ENCODE data around the gene SPATA25. TPM values are rescaled to one million over a fixed set of nuclear protein-coding genes. Genes with fewer than 3 reads are reported as not detected.

The SPATA25 gene
- total and polyA plus RNA-seq, 2 donors (not counting 3 experiments of a cell fraction or from before 2014, with no cell fraction given), result 0.69 to 1.3 TPM

- no TSS peak for BruUV-seq (replicated peaks)
- Histone ChIP-seq H3K79me2 (ENCODE audit: control insufficient read depth, insufficient read depth, low read length) (peaks cover 4% of the 10 kb centered on the region), H2AFZ (ENCODE audit: low read depth, low read length) (no peak overlapping the region), H3K4me1 (ENCODE audit: control insufficient read depth, extremely low read depth, insufficient read depth, low read length) (peaks cover 31% of the 10 kb centered on the region), H3K9me1 (replicated peaks; ENCODE audit: control insufficient read depth, extremely low read depth, insufficient read depth, low read length) (no peaks in the 10 kb centered on the region), H3K9me3 (replicated peaks; ENCODE audit: control insufficient read depth, insufficient read depth, low read length) (no peaks in the 10 kb centered on the region), H3K27me3 (ENCODE audit: control insufficient read depth in 2 of 2, insufficient read depth in 2 of 2, low read length in 2 of 2) (no peaks in the 10 kb centered on the region), H3K4me2 (ENCODE audit: insufficient read depth, low read length) (no peak overlapping the region), H3K36me3 (ENCODE audit: control insufficient read depth in 2 of 2, extremely low read depth in 1 of 2, insufficient read depth in 2 of 2, low read length in 2 of 2) (peaks cover under 1 to 12% of the 10 kb centered on the region in 2 experiments), H3K27ac (ENCODE audit: insufficient read depth, low read depth, low read length) (no peak overlapping the region), H3K9ac (replicated peaks; ENCODE audit: extremely low read depth, insufficient read depth, low read length) (no peak overlapping the region), H3K4me3 (replicated peaks in 1 of 3; ENCODE audit: insufficient read depth in 1 of 3, low read depth in 1 of 3, low read length in 3 of 3) (no peak overlapping the region), H4K20me1 (replicated peaks; ENCODE audit: control insufficient read depth, extremely low read depth, insufficient read depth, low read length) (no peaks in the 10 kb centered on the region)
- POLR2A ChIA-PET, result interaction anchor here (3.5 kb wide), 1 partner anchor 45 kb away, joined by 26 read pairs; the partner anchor contains the start of gene PCIF1
- dilution Hi-C loops (cut with MboI; ENCODE audit: extremely low pct_ligation_motif_present, low sequenced_read_pairs) (no loop called here), intact Hi-C loops (cut with micrococcal nuclease) (no loop called here)
- TF ChIP-seq EZH2 (IDR thresholded peaks at IDR 0.05; ENCODE audit: borderline replicate concordance, low read depth, low read length, severe bottlenecking) (no peak), POLR2A (IDR thresholded peaks at IDR 0.05; ENCODE audit: low read depth, low read length) (no peak), JUN (IDR thresholded peaks at IDR 0.05; ENCODE audit: borderline replicate concordance, insufficient read depth, insufficient read length, low read depth) (no peak), MAX (IDR thresholded peaks at IDR 0.05; ENCODE audit: insufficient read depth, insufficient read length) (no peak), POLR2AphosphoS5 (IDR thresholded peaks at IDR 0.05; ENCODE audit: insufficient read depth, low read depth, low read length) (no peak), MYC (IDR thresholded peaks at IDR 0.05; ENCODE audit: low read depth, low read length) (no peak), GATA2 (IDR thresholded peaks at IDR 0.05; ENCODE audit: insufficient read depth, insufficient read length, low read depth, low read length) (no peak), FOS (IDR thresholded peaks at IDR 0.05; ENCODE audit: borderline replicate concordance, insufficient read depth, low read length) (no peak)
- TF ChIP-seq, protein P1, sequence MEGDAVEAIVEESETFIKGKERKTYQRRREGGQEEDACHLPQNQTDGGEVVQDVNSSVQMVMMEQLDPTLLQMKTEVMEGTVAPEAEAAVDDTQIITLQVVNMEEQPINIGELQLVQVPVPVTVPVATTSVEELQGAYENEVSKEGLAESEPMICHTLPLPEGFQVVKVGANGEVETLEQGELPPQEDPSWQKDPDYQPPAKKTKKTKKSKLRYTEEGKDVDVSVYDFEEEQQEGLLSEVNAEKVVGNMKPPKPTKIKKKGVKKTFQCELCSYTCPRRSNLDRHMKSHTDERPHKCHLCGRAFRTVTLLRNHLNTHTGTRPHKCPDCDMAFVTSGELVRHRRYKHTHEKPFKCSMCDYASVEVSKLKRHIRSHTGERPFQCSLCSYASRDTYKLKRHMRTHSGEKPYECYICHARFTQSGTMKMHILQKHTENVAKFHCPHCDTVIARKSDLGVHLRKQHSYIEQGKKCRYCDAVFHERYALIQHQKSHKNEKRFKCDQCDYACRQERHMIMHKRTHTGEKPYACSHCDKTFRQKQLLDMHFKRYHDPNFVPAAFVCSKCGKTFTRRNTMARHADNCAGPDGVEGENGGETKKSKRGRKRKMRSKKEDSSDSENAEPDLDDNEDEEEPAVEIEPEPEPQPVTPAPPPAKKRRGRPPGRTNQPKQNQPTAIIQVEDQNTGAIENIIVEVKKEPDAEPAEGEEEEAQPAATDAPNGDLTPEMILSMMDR (IDR thresholded peaks at IDR 0.05; ENCODE audit: extremely low read depth in 1 of 2, insufficient read depth in 1 of 2, low read depth in 1 of 2, low read length in 2 of 2), result no peak
- DNase-seq (ENCODE audit: low read depth, low spot score), result no peak
- no peak for FAIRE-seq
- CTCF ChIA-PET, result interaction anchor here (0.9 to 4.9 kb wide), 4 partner anchors 8 to 82 kb away, joined by 3 to 35 read pairs (median 14); partner anchors contain the start of genes ZNF335 and ZSWIM1
Observed at GRCh38 chr20:45888681-45889080, 1.3 kb upstream of the SPATA25 start.
